Myocyte (in vitro differentiated cells): Measurements from ENCODE around the gene BACH1. TPM values are rescaled to one million over a fixed set of nuclear protein-coding genes. Genes with fewer than 3 reads are reported as not detected.

Experiments
- DNase-seq: peaks from one replicate; pipeline ENCODE4 v3.0.0-alpha.2; 2012; ENCODE audit warnings: low read depth
- total RNA-seq: library from RNA; depleted of rRNA; stranded (reverse); fragments of >200 nt; gene quantifications from 2 replicates; pipeline ENCODE4 v1.2.3, GENCODE V29; 2014

BACH1 gene
- total RNA-seq, 1 donor from 2014 or later = 59.7 TPM

DNA sequence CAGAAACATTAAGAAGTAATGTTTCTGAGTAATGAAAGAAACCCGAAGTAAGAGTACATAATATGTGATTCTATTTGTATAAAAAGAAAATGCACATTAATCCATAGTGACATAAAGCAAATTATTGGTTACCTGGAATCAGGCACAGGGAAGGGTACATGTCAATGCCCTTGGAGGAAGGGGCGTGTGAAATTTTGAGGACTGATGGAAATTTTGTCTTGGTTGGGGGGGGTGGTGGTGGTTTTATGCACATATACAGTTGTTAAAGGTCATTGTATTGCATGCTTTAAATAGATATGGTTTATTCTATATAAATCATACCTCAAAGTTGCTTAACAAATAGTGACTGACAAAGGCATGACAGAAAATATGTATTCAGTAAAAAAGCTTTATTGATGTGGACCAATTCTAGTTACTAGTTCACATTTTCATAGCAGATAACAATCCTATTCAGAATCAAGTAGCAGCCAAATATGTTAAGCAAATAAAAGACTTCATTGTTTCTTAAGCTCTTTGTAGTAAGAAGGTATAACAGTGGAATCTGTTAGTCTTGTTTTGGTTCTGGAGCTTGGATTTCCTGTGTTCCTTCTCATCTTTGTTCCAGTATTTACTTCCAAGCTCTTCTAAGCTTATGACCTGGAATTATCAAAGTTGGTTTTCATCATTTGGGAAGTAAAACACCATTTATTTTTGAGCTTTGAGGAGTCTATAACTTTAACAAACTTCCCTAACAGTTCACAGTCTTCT is 15.1 kb downstream of the BACH1 start:
- no peak for DNase-seq

DNA sequence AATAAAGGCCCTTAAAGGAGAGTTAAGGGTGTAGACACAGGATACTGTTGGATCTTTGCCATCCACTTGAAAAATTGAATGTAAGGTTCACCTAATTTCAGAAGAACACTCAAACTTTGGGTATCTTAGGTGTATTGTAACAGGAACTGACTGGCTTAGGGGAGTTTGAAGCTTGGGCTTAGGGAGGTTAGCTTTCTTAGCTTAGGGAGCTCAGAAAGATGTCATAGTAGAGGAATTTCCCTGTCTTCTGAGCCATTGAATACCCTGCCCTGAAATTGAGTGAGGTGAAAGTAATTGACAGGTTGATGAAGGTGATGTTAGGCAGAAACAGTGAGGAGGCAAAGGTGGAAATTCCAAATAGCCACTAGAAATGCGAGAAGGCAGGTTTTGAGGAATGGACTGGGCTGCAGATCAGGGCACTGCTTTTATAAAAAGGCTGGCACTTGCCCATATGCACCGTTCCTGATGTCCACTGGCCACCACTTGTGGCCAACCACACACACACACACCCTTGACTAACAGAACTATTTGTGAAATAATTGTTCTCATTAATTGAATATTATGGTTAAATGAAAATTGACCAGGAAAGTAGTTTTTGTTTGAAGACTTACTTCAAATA is 16.5 kb downstream of the BACH1 start:
- DNase-seq = peak; percentile 43

DNA sequence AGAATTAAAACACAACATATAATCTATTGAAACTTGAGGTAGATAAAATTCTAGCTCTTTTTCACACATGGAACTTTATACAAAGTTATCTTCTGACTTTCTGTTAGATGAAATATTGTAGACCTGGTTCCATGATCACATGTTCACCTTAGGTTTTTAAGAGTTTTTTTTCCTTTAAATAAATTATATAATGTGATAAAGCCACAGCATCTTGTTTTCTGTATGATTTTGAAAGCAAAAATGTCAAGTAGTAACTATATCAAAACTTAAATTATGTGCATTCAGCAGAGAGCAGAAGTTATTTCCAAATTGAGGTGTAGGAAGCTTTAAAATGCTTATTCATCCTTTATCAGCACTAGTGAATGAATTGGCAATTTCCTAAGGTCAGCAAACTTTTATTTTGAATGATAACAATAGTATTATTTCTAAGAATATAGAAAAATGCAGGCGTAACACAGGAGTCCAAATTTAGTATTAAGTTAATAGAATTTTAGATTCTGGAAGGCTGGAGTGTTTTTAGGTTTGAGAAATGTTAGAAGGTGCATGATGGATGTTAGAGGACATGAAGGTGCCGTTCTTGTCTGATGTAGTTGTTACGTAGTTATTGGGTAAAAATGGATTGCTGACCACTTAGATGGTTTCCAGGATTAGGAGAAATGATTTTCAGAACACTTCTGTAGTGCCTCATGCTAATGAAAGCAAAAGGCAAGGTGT is 17.5 kb downstream of the BACH1 start:
- no peak for DNase-seq

DNA sequence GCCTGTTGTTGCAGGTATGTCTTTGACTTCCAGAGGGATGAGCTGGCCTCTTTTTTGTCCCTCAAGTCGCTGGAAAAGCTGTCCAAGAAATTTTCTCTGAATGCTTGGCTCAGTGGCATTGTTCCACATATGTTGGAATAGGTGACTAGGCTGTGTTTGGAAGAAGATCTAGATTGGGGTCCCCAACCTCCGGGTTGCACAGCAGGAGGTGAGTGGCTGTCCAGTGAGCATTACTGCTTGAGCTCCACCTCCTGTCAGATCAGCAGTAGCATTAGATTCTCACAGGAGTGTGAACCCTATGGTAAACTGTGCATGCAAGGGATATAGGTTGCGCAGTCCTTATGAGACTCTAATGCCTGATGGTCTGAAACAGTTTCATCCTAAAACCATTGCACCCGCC is 18.1 kb downstream of the BACH1 start:
- no peak for DNase-seq

DNA sequence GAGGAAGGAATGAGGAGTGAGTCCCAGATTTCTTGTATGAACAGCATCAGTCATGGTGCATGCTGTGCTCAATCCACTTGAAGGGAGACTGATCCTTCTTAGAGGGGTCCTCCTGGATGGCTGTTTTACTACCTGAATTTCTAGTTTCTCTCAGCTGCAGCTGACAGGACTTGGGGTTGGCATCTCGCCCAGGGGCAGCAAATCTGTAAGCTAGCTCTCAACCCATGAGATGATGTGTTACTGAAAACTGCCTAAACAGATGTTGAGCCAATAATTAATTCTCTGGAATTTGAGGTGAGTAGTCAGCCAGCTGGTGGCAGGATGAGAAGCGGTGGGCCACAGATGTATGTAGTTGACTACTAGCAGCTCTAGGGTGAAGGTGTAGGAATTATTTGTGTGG is 19.6 kb downstream of the BACH1 start:
- DNase-seq = peak; percentile 22

DNA sequence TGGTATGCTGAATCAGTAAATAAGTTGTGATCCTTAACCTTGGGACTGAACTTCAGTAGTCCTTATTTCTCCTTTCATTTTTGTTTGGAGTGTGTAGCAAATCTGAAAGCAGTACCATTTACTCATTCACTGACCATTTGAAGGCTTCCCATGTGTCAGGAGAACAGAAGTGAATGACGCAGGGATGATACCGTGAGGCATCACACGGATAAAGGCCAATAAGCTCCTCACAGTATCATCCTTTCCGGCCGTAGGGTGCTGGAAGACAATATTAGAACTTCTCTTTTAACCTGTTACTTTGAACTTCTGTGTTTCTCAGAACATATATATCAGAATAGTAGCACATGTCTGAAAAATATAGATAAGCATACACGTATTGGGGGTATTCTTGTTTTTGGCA is 21.3 kb downstream of the BACH1 start:
- DNase-seq = no peak

DNA sequence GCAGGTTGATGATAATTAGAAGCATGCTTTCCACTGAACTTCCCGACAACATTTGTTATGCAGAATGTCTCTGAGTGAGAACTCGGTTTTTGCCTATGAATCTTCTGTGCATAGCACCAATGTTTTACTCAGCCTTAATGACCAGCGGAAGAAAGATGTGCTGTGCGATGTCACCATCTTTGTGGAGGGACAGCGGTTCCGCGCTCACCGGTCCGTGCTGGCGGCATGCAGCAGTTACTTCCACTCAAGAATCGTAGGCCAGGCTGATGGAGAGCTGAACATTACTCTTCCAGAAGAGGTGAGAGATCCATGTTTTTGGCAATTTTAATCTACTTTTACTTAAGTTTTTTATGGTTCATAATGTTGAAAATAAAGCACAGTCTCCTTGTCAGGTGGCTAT is 22.5 kb downstream of the BACH1 start:
- no peak for DNase-seq

DNA sequence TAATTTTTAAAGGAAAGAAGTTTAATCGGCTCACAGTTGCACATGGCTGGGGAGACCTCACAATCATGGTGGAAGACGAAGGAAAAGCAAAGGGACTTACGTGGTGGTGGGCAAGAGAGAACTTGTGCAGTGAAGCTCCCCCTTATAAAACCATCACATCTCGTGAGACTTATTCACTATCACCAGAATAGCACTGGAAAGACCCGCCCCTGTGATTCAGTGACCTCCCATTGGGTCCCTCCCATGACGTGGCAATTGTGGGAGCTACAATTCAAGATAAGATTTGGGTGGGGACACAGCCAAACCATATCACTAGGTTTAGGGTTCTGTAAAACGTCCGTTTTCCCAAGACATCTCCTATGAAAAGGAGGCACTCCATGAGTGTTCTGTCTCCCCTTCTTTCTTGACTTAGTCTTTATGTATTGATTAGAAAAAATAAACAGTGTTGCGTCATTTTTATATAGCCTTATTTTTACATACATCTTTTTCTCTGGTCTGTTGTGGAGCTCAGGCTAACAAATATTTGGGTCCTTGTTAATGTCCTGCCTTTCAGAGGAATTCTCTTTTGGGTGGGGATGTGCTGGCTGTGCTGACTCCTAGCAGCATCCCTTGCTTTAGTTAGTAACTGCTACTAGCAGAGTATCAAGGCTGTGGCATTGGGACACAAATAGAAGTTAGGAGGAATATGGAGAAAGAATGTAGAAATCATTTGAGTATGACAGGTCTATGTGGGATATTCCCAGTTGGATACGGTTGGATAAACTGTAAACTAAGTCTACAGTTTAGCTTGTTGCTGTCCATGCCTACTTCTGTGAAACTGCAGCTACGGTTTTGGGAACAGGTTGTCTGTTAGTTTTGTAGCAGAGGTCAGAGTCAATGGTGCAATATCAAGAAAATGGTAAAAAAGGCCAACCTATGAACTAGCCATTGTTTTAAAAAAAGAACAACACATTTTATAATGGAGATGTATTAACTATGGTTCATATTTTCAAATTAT is 23.5 kb downstream of the BACH1 start:
- DNase-seq = peak; percentile 33

DNA sequence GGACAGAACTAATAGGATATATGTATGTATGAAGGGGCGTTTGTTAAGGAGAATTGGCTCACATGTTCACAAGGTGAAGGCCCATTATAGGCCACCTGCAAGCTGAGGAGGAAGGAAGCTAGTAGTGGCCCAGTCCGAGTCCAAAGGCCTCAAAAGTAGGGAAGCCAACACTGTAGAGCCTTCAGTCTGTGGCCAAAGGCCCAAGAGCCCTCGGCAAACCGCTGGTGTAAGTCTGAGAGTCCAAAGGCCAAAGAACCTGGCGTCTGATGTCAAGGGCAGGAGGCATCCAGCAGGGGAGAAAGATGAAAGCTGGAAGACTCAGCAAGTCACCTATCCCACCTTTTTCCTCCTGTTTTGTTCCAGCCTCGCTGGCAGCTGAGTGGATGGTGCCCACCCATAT is 24.5 kb downstream of the BACH1 start:
- no peak for DNase-seq

DNA sequence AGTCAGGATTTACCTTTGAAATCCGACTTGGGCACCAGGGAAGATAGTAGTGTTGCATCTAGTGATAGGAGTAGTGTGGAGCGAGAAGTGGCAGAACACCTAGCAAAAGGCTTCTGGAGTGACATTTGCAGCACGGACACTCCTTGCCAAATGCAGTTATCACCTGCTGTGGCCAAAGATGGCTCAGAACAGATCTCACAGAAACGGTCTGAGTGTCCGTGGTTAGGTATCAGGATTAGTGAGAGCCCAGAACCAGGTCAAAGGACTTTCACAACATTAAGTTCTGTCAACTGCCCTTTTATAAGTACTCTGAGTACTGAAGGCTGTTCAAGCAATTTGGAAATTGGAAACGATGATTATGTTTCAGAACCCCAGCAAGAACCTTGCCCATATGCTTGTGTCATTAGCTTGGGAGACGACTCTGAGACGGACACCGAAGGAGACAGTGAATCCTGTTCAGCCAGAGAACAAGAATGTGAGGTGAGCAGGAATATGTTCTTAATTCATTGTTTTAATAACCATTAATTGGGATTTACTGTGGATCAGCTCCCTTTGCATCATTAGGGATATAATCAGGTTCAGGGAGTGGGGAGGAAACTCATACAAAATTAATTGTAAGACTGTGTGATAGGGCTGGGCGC is 28.3 kb downstream of the BACH1 start:
- peak; percentile 45 for DNase-seq

DNA sequence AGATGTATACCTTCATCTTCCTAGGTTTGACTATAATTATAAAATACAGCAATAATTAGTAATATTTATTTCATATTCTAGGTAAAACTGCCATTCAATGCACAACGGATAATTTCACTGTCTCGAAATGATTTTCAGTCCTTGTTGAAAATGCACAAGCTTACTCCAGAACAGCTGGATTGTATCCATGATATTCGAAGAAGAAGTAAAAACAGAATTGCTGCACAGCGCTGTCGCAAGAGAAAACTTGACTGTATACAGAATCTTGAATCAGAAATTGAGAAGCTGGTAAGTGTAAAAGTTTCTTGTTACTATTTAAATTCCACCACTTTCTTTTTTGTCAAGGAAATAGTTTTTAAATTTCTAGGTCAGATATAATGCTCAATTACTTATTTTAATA is 30.7 kb downstream of the BACH1 start:
- no peak for DNase-seq

DNA sequence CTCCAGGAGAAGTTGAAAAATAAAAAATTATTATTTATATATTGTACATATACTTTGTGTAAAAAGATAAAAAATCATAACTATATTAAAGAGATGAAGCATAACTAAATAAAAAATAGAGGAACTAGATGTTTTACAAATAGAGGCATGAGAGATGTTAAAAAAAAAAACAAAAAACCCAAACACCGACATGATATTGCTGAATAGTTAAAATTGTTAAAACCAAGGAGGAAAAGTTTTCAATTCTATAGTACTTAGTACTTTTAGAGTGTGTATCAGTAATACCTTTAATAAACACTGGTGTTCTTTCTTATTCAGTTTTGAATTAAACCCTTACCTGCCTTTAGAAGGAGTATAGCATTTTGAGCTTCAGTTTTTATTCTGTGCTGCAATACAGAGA is 32.1 kb downstream of the BACH1 start:
- no peak for DNase-seq

DNA sequence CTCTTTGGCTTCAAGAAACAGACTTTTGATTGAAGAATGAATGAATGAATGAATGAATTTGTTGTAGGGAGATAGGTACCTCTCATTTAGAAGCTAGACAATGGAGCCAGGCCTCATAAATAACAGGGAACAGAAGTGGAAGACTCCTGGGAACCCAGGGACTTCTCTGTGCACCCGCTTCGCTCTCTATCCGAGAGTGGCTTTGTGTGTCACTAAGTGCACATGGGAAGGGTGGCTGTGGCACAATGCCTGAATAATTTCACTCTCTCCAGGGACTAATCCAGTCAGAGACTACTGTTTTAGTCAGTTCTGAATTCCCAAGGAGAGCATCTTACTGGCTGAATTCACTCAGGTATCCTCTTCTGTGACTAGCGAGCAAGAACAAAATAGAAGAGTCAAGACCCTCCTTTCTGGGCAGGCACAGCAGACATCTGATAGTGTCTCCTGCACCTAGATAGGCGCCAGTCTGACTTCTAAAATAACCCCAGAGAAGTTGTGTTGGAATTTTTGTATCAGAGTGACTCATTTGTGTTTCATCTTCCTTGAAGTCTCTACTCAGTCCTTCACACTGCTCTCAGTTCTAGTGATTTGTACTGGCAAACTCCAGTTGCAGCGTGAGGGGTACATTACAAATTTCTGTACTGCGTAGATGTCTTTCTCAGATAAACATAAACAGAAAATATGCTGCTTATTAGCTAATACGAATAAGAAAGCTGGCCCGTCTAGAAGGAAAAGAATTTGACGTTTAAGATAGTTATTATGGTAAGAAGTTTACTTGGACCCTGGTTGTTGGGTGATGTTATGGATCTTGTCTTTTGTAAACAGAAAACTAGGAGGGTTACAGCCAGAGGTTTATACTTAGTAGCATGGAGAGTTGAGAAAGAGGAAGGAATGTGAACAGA is 34.0 kb downstream of the BACH1 start:
- DNase-seq = peak; percentile 41

DNA sequence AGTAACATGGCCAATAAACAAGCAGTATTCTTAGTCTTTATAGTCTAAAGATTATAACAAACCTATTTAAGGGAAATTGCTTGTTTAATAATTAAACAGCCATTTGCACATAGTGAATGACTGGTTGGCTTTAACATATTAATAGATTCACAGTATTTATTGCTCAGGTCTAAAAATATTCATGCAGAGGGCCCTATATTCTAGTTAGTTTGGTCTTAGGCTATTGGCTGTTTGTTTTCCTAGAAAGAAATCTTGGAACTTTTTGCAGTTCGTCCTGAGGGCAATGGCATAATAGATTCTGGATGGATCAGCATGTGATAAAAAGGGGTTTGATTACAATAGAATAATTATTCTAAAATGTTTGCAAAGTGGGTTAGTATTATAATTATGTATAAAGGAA is 34.7 kb downstream of the BACH1 start:
- no peak for DNase-seq

DNA sequence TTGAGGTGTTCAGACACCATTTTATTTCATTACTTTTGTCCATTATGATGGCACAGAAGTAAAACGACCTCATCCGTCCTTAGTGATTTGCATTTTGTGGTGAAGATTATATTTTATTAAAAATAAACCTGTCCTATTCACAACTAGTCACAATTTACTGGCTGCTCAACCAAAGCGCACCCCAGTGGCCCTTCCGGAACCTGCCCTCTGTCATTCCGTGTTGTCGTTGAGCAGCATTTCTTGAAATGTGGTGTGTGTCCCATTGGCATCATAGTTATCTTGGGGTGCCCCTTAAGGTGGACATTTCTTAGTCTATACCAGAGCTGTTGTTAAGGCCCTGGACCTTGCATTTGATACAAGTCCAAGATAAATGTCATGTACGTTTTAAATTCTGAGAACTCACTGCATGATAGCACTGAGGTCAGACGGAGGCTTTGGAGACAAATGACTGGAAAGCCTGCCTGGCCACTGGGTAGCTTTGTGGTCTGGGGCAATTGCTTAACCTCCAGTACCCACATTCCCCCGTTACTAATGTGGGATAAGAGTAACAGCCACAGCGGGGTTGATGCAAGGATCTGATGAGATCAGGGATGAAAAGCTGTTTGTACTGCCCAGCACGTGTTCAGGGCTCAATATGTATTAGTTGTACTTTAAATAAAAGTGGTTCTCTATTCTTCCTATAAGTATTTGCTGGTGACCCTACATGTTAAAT is 36.2 kb downstream of the BACH1 start:
- peak; percentile 87 for DNase-seq

DNA sequence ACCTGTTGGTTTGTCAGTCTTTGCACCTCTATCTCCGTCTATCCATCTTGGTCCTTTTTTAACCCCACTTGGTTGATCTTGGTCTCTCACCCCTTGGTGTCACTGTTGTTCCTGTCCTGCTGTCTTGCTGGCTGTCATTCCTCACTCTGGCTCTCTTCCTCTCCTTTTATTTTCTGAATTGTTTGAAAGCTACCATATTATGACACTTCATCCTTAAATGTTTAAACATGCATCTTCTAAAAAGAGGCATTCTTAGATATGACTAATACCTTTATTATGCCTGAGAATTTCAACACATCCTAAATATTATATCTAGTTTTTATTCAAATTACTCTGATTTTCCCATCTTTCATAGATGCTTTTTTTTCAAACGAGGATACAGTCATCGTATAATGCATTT is 37.0 kb downstream of the BACH1 start:
- peak; percentile 22 for DNase-seq

DNA sequence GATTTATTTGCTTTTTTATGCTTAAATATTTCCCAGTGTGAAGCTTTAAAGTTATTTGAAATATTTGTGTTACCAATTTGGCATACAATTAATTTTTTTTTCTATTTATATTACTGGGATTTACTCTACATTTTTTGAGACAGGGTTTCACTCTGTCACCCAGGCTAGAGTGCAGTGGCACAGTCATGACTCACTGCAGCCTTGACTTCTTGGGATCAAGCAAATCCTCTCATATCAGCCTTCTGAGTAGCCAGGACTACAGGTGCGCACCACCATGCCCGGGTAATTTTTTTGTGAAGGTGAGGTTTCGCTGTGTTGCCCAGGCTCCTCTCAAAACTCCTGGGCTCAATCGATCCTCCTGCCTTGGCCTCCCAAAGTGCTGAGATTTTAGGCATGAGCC is 39.5 kb downstream of the BACH1 start:
- DNase-seq = no peak

DNA sequence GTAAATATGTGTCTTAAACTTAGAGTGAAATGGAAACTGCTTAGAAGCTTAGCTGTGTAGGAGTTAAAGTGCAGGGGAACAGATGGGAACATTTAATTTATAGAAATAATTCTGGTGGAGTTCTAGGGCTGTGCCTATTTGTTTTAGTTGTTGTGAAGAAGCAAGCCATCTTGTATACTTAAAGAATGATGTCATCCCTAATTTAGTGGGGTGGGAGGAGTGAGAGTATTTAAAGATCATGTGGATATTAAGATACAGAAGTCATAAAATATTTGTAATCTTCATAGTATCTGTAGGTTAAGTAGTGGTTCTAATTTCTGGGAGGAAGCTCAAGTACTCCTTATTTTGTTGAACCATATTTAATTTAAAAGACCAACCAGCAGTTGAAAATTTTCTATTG is 41.5 kb downstream of the BACH1 start:
- no peak for DNase-seq

DNA sequence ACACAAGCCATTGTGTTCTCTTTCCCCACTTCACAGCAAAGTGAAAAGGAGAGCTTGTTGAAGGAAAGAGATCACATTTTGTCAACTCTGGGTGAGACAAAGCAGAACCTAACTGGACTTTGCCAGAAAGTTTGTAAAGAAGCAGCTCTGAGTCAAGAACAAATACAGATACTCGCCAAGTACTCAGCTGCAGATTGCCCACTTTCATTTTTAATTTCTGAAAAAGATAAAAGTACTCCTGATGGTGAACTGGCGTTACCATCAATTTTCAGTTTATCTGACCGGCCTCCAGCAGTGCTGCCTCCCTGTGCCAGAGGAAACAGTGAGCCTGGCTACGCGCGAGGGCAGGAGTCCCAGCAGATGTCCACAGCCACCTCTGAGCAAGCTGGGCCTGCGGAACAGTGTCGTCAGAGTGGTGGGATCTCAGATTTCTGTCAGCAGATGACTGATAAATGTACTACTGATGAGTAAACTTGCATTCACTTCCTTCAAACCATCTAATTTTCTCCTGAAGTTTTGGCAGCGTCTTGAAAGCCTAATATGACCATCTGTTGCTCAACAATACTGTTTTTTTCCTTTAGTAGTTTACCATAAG is 43.7 kb downstream of the BACH1 start:
- DNase-seq = peak; percentile 89
